ENCODE results near the gene OR2L8.

The OR2L8 gene

DNA sequence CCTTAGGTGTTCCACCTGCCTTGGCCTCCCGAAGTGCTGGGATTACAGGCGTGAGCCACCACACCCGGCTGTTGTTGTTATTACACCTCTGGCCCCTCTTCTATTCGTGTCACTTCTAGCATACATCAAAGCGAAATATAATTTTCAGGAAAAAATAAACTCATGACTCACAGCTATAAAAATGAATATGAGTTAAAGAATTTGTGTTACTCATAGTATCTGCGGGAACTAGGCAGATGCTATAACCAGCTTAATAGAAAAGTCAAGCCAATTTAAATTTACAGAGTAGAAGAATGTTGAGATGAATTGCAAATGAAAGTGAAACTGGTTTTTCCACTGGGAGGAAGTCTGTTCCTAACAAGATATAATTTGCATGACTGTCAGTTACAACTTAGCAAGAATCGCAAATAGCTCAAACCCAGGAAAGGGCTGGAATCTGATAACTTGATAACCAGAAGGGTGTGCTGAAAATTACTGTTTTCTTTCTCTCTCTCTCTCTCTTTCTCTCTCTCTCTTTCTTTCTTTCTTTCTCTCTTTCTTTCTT is 42.1 kb upstream of the OR2L8 start:
- Histone ChIP-seq H3K4me2 (ENCODE audit: insufficient read depth, low read length, poor library complexity, severe bottlenecking) (no peak overlapping the region), H3K4me1 (ENCODE audit: control insufficient read depth in 2 of 2, insufficient read depth in 1 of 2, low read depth in 1 of 2, low read length in 2 of 2) (no peaks in the 10 kb centered on the region), H4K8ac (ENCODE audit: low read depth, low read length) (no peak overlapping the region), H3K9me3 (replicated peaks in 1 of 2; ENCODE audit: control insufficient read depth in 2 of 2, insufficient read depth in 1 of 2, low read depth in 1 of 2, low read length in 2 of 2) (no peaks in the 10 kb centered on the region), H2AFZ (ENCODE audit: low read length) (no peak overlapping the region), H2AK5ac (ENCODE audit: low read depth, low read length) (no peak overlapping the region), H3K36me3 (replicated peaks in 1 of 2; ENCODE audit: control insufficient read depth in 2 of 2, insufficient read depth in 2 of 2, low read length in 2 of 2) (no peaks in the 10 kb centered on the region), H3K9ac (ENCODE audit: low read depth, low read length, poor library complexity) (no peak overlapping the region), H3K79me1 (ENCODE audit: low read depth, low read length) (no peaks in the 10 kb centered on the region), H3K4ac (ENCODE audit: low read length) (no peak overlapping the region), H3K23ac (ENCODE audit: low read depth, low read length, poor library complexity) (no peak overlapping the region), H3K27me3 (ENCODE audit: control insufficient read depth in 3 of 3, insufficient read depth in 3 of 3, low read depth in 1 of 3, low read length in 3 of 3) (no peaks in the 10 kb centered on the region), H4K91ac (ENCODE audit: low read depth, low read length, poor library complexity) (no peak overlapping the region), H2BK120ac (ENCODE audit: low read depth, low read length) (no peak overlapping the region), H2BK5ac (ENCODE audit: low read length) (no peak overlapping the region), H3K18ac (ENCODE audit: low read length) (no peak overlapping the region), H2BK15ac (ENCODE audit: low read length) (no peak overlapping the region), H3K4me3 (ENCODE audit: low read length in 2 of 2) (no peak overlapping the region), H2BK12ac (ENCODE audit: low read length) (no peak overlapping the region), H3K27ac (replicated peaks; ENCODE audit: low read length) (no peak overlapping the region), H3K14ac (ENCODE audit: low read length) (no peak overlapping the region)
- DNase-seq (ENCODE audit: low spot score): no peak
- WGBS, 2 donors (ENCODE audit: extremely low coverage in 2 of 2, insufficient read length in 2 of 2, insufficient replicate concordance in 1 of 2): no CpG with 5 or more reads among the region's 7 CpGs

DNA sequence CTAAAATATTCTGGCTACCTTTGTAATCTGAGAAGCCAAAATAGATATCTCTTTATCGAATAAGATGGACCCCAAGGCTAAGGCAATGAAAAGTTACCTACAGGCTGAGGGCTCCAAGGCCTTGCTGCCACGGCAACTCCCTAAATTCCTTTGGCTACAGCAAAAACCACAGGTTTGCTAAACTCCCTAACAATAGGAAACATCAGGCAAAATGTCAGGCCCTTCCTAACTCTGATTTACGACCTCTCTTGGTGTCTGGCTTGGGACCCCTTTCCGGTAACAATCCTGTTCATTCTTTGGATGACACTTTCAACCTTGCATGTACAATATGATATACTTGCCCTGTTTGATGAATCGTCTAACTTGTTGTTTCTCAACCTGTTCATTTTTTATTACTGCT is 39.9 kb upstream of the OR2L8 start:
- no peak overlapping the region for H3K23ac ChIP-seq (ENCODE audit: low read depth, low read length, poor library complexity)
- no peak overlapping the region for H3K27ac ChIP-seq (replicated peaks; ENCODE audit: low read length)
- H3K79me1 ChIP-seq (ENCODE audit: low read depth, low read length): no peaks in the 10 kb centered on the region
- H2AFZ ChIP-seq (ENCODE audit: low read length): no peak overlapping the region
- H3K9me3 ChIP-seq (replicated peaks in 1 of 2; ENCODE audit: control insufficient read depth in 2 of 2, insufficient read depth in 1 of 2, low read depth in 1 of 2, low read length in 2 of 2): no peaks in the 10 kb centered on the region
- no peak overlapping the region for H3K4me3 ChIP-seq (ENCODE audit: low read length in 2 of 2)
- no peak overlapping the region for H3K4me2 ChIP-seq (ENCODE audit: insufficient read depth, low read length, poor library complexity, severe bottlenecking)
- no peaks in the 10 kb centered on the region for H3K27me3 ChIP-seq (ENCODE audit: control insufficient read depth in 3 of 3, insufficient read depth in 3 of 3, low read depth in 1 of 3, low read length in 3 of 3)
- no peak overlapping the region for H2BK120ac ChIP-seq (ENCODE audit: low read depth, low read length)
- H2BK12ac ChIP-seq (ENCODE audit: low read length): no peak overlapping the region
- H3K4ac ChIP-seq (ENCODE audit: low read length): no peak overlapping the region
- H3K4me1 ChIP-seq (ENCODE audit: control insufficient read depth in 2 of 2, insufficient read depth in 1 of 2, low read depth in 1 of 2, low read length in 2 of 2): no peaks in the 10 kb centered on the region
- H3K9ac ChIP-seq (ENCODE audit: low read depth, low read length, poor library complexity): no peak overlapping the region
- H3K14ac ChIP-seq (ENCODE audit: low read length): no peak overlapping the region
- H3K18ac ChIP-seq (ENCODE audit: low read length): no peak overlapping the region
- no peak overlapping the region for H4K8ac ChIP-seq (ENCODE audit: low read depth, low read length)
- no peak overlapping the region for H4K91ac ChIP-seq (ENCODE audit: low read depth, low read length, poor library complexity)
- DNase-seq (ENCODE audit: low spot score): no peak
- H2BK5ac ChIP-seq (ENCODE audit: low read length): no peak overlapping the region
- H2BK15ac ChIP-seq (ENCODE audit: low read length): no peak overlapping the region
- H2AK5ac ChIP-seq (ENCODE audit: low read depth, low read length): no peak overlapping the region
- no peaks in the 10 kb centered on the region for H3K36me3 ChIP-seq (replicated peaks in 1 of 2; ENCODE audit: control insufficient read depth in 2 of 2, insufficient read depth in 2 of 2, low read length in 2 of 2)
- no CpG with 5 or more reads among the region's 5 CpGs for WGBS, 2 donors (ENCODE audit: extremely low coverage in 2 of 2, insufficient read length in 2 of 2, insufficient replicate concordance in 1 of 2)

DNA sequence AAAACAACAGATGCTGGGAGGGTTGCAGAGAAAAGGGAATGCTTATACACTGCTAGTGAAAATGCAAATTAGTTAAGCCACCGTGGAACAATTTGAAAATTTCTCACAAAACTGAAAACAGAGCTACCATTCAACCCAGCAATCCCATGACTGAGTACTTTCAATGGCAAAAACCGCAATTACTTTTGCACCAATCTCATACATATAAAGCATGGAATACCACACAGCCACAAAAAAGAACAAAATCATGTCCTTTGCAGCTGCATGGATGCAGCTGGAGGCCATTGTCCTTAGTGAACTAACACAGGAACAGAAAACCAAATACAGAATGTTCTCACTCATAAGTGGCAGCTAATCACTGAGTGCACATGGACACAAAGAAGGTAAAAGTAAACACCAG is 34.9 kb upstream of the OR2L8 start:
- Histone ChIP-seq H3K23ac (ENCODE audit: low read depth, low read length, poor library complexity) (no peak overlapping the region), H3K18ac (ENCODE audit: low read length) (no peak overlapping the region), H3K14ac (ENCODE audit: low read length) (no peak overlapping the region), H3K4me2 (ENCODE audit: insufficient read depth, low read length, poor library complexity, severe bottlenecking) (no peak overlapping the region), H3K9me3 (replicated peaks in 1 of 2; ENCODE audit: control insufficient read depth in 2 of 2, insufficient read depth in 1 of 2, low read depth in 1 of 2, low read length in 2 of 2) (no peaks in the 10 kb centered on the region), H2BK120ac (ENCODE audit: low read depth, low read length) (no peak overlapping the region), H3K27me3 (ENCODE audit: control insufficient read depth in 3 of 3, insufficient read depth in 3 of 3, low read depth in 1 of 3, low read length in 3 of 3) (no peaks in the 10 kb centered on the region), H2AFZ (ENCODE audit: low read length) (no peak overlapping the region), H3K9ac (ENCODE audit: low read depth, low read length, poor library complexity) (no peak overlapping the region), H3K4ac (ENCODE audit: low read length) (no peak overlapping the region), H2BK5ac (ENCODE audit: low read length) (no peak overlapping the region), H3K27ac (replicated peaks; ENCODE audit: low read length) (no peak overlapping the region), H2BK12ac (ENCODE audit: low read length) (no peak overlapping the region), H2AK5ac (ENCODE audit: low read depth, low read length) (no peak overlapping the region), H3K4me3 (ENCODE audit: low read length in 2 of 2) (no peak overlapping the region), H3K79me1 (ENCODE audit: low read depth, low read length) (no peaks in the 10 kb centered on the region), H4K91ac (ENCODE audit: low read depth, low read length, poor library complexity) (no peak overlapping the region), H3K36me3 (replicated peaks in 1 of 2; ENCODE audit: control insufficient read depth in 2 of 2, insufficient read depth in 2 of 2, low read length in 2 of 2) (no peaks in the 10 kb centered on the region), H2BK15ac (ENCODE audit: low read length) (no peak overlapping the region), H4K8ac (ENCODE audit: low read depth, low read length) (no peak overlapping the region), H3K4me1 (ENCODE audit: control insufficient read depth in 2 of 2, insufficient read depth in 1 of 2, low read depth in 1 of 2, low read length in 2 of 2) (no peaks in the 10 kb centered on the region)
- DNase-seq (ENCODE audit: low spot score): no peak
- no CpG with 5 or more reads among the region's 2 CpGs for WGBS, 2 donors (ENCODE audit: extremely low coverage in 2 of 2, insufficient read length in 2 of 2, insufficient replicate concordance in 1 of 2)

DNA sequence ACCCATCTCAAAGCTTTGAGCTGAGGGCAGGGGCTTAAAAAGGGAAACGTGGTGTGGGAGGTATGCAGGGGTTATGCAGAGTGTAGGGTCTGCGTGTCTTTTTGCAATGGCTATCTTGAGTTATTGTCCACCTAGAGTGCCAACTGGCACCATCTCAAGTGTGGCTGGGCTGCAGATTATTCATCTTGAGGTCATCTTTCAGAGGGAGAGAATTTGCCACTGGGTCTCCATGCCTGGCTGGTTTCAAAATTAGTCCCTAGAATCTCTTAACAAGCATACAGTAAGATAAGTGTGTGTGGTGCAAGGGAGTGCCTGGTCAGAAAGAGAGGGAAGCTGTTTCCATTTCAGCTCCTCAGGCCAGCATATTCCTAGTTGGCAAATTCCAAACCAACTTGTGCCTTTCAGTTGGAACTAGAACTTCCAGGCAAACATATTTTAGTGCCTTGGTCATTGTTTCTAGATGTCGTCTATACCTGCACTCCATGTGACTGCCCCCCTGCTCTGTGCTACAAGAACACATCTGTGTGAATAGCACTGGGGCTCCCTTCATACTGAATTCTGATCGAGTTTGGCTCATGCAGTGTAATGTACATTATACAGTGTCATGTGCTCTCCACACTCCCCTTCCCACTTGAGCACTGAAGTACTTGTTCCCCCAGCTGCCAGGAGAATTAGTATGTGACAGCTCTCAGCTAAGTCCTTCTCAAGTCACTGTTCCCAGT is 33.6 kb upstream of the OR2L8 start:
- WGBS, 2 donors (ENCODE audit: extremely low coverage in 2 of 2, insufficient read length in 2 of 2, insufficient replicate concordance in 1 of 2): no CpG with 5 or more reads among the region's 4 CpGs
- no peak overlapping the region for H3K4me2 ChIP-seq (ENCODE audit: insufficient read depth, low read length, poor library complexity, severe bottlenecking)

More for the DNA sequence above, 33.6 kb upstream of the OR2L8 start:
- no peak overlapping the region for H2BK5ac ChIP-seq (ENCODE audit: low read length)
- H2BK120ac ChIP-seq (ENCODE audit: low read depth, low read length): no peak overlapping the region
- no peak overlapping the region for H2AK5ac ChIP-seq (ENCODE audit: low read depth, low read length)
- H3K9ac ChIP-seq (ENCODE audit: low read depth, low read length, poor library complexity): no peak overlapping the region
- no peak overlapping the region for H2BK12ac ChIP-seq (ENCODE audit: low read length)
- no peak overlapping the region for H2AFZ ChIP-seq (ENCODE audit: low read length)
- H3K9me3 ChIP-seq (replicated peaks in 1 of 2; ENCODE audit: control insufficient read depth in 2 of 2, insufficient read depth in 1 of 2, low read depth in 1 of 2, low read length in 2 of 2): no peaks in the 10 kb centered on the region
- no peaks in the 10 kb centered on the region for H3K27me3 ChIP-seq (ENCODE audit: control insufficient read depth in 3 of 3, insufficient read depth in 3 of 3, low read depth in 1 of 3, low read length in 3 of 3)
- no peak overlapping the region for H3K4ac ChIP-seq (ENCODE audit: low read length)
- no peak overlapping the region for H3K23ac ChIP-seq (ENCODE audit: low read depth, low read length, poor library complexity)
- H3K4me3 ChIP-seq (ENCODE audit: low read length in 2 of 2): no peak overlapping the region
- H4K91ac ChIP-seq (ENCODE audit: low read depth, low read length, poor library complexity): no peak overlapping the region
- no peaks in the 10 kb centered on the region for H3K36me3 ChIP-seq (replicated peaks in 1 of 2; ENCODE audit: control insufficient read depth in 2 of 2, insufficient read depth in 2 of 2, low read length in 2 of 2)
- DNase-seq (ENCODE audit: low spot score): no peak
- H2BK15ac ChIP-seq (ENCODE audit: low read length): no peak overlapping the region
- no peak overlapping the region for H3K14ac ChIP-seq (ENCODE audit: low read length)
- no peaks in the 10 kb centered on the region for H3K4me1 ChIP-seq (ENCODE audit: control insufficient read depth in 2 of 2, insufficient read depth in 1 of 2, low read depth in 1 of 2, low read length in 2 of 2)
- no peak overlapping the region for H3K18ac ChIP-seq (ENCODE audit: low read length)
- H3K27ac ChIP-seq (replicated peaks; ENCODE audit: low read length): no peak overlapping the region
- H3K79me1 ChIP-seq (ENCODE audit: low read depth, low read length): no peaks in the 10 kb centered on the region
- H4K8ac ChIP-seq (ENCODE audit: low read depth, low read length): no peak overlapping the region

All from neuronal stem cell (in vitro differentiated cells).